Measurements from ENCODE around the gene IL1RAPL1.

Gene IL1RAPL1

DNA sequence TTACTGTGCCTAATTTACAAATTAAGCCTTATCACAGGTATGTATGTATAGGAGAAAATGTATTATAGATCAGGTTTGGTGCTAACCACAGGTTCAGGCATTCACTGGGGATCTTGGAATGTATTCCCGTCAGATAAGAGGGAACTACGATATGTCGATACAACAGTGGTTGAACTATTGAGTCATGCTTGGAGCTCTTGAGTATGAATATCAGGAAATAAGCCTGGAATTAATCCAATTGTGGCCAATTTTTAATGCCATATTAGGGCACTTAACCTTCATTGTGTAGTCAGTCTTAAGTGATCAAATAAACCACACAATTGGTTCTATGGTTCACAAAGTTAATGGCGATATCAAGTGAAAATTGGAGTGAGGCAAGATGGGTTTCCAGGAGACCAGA is 556.5 kb downstream of the IL1RAPL1 start:
- Histone ChIP-seq H3K9me3 (ENCODE audit: insufficient read depth, low read depth, low read length) (no peaks in the 10 kb centered on the region), H3K27me3 (ENCODE audit: insufficient read depth, low read length, poor library complexity, severe bottlenecking) (no peaks in the 10 kb centered on the region), H3K4me1 (ENCODE audit: insufficient read depth, low read length, poor library complexity, severe bottlenecking) (no peaks in the 10 kb centered on the region), H3K9me2 (replicated peaks; ENCODE audit: low read depth, low read length) (no peaks in the 10 kb centered on the region), H3K4me2 (ENCODE audit: low read depth, low read length, poor library complexity, severe bottlenecking) (no peak overlapping the region), H3K9ac (ENCODE audit: low read depth, low read length, poor library complexity, severe bottlenecking) (no peak overlapping the region), H2AFZ (ENCODE audit: low read length) (no peak overlapping the region), H3F3A (ENCODE audit: low read depth) (no peaks in the 10 kb centered on the region), H4K20me1 (ENCODE audit: insufficient read depth, low read length, poor library complexity, severe bottlenecking) (no peaks in the 10 kb centered on the region), H3K79me2 (ENCODE audit: insufficient read depth, low read length) (no peaks in the 10 kb centered on the region), H3K36me3 (ENCODE audit: insufficient read depth, low read length) (no peaks in the 10 kb centered on the region), H3K4me3 (ENCODE audit: low read length, poor library complexity, severe bottlenecking) (no peak overlapping the region)
- no peak for TF ChIP-seq EZH2phosphoT487 (IDR thresholded peaks at IDR 0.05; ENCODE audit: borderline replicate concordance)
- TF ChIP-seq, protein P1, sequence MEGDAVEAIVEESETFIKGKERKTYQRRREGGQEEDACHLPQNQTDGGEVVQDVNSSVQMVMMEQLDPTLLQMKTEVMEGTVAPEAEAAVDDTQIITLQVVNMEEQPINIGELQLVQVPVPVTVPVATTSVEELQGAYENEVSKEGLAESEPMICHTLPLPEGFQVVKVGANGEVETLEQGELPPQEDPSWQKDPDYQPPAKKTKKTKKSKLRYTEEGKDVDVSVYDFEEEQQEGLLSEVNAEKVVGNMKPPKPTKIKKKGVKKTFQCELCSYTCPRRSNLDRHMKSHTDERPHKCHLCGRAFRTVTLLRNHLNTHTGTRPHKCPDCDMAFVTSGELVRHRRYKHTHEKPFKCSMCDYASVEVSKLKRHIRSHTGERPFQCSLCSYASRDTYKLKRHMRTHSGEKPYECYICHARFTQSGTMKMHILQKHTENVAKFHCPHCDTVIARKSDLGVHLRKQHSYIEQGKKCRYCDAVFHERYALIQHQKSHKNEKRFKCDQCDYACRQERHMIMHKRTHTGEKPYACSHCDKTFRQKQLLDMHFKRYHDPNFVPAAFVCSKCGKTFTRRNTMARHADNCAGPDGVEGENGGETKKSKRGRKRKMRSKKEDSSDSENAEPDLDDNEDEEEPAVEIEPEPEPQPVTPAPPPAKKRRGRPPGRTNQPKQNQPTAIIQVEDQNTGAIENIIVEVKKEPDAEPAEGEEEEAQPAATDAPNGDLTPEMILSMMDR (conservative IDR thresholded peaks at IDR 0.05; ENCODE audit: low read length): no peak

DNA sequence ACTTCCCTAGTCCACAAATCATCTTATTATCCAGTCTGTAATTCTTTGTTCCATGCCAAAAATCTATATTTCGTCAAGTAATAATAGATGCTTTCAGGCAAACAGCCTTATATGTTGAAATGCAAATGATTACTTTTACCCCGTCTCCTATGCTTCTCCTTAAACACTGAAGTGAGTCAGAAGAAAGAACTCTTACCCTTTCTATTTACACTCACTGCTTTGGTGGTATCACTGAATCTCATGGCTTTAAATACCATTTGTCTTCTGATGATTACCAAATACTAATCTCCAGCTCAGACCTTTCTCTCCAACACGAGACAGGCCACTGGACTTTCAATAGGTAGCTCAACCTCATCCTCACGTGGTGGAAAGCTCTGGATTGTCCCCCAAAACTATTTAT is 558.1 kb downstream of the IL1RAPL1 start:
- no peak overlapping the region for H3K4me3 ChIP-seq (ENCODE audit: low read length, poor library complexity, severe bottlenecking)

DNA sequence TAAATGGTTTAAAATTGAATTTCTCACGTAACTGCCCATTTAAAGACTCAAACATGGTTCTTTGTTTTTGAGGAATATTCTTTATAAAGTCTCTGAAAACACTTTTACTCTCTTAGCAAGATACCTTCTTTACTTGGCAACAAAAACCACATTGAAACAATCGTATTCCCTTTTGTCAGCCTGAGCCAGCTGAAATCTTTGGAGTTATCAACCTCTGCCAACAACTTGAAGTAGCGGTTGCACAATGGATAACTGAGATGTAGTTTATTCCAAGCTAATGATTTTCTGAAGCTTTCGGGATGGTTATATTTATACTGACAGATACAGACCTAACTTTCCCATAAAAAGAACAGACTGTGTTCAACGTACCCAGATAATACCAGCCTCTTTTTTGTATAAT is 561.3 kb downstream of the IL1RAPL1 start:
- Histone ChIP-seq H3K79me2 (ENCODE audit: insufficient read depth, low read length) (no peaks in the 10 kb centered on the region), H3K4me3 (ENCODE audit: low read length, poor library complexity, severe bottlenecking) (no peak overlapping the region), H3K4me2 (ENCODE audit: low read depth, low read length, poor library complexity, severe bottlenecking) (no peak overlapping the region), H2AFZ (ENCODE audit: low read length) (no peak overlapping the region), H3K9me3 (ENCODE audit: insufficient read depth, low read depth, low read length) (no peaks in the 10 kb centered on the region), H3K27me3 (ENCODE audit: insufficient read depth, low read length, poor library complexity, severe bottlenecking) (no peaks in the 10 kb centered on the region), H3K4me1 (ENCODE audit: insufficient read depth, low read length, poor library complexity, severe bottlenecking) (no peaks in the 10 kb centered on the region), H3K9me2 (replicated peaks; ENCODE audit: low read depth, low read length) (no peaks in the 10 kb centered on the region), H4K20me1 (ENCODE audit: insufficient read depth, low read length, poor library complexity, severe bottlenecking) (no peaks in the 10 kb centered on the region), H3F3A (ENCODE audit: low read depth) (no peaks in the 10 kb centered on the region), H3K9ac (ENCODE audit: low read depth, low read length, poor library complexity, severe bottlenecking) (no peak overlapping the region), H3K36me3 (ENCODE audit: insufficient read depth, low read length) (no peaks in the 10 kb centered on the region)
- TF ChIP-seq, protein P1 (conservative IDR thresholded peaks at IDR 0.05; ENCODE audit: low read length): no peak
- TF ChIP-seq EZH2phosphoT487 (IDR thresholded peaks at IDR 0.05; ENCODE audit: borderline replicate concordance): no peak

More for the DNA sequence above, 558.1 kb downstream of the IL1RAPL1 start:
- Histone ChIP-seq H3K4me2 (ENCODE audit: low read depth, low read length, poor library complexity, severe bottlenecking) (no peak overlapping the region), H4K20me1 (ENCODE audit: insufficient read depth, low read length, poor library complexity, severe bottlenecking) (no peaks in the 10 kb centered on the region), H3K27me3 (ENCODE audit: insufficient read depth, low read length, poor library complexity, severe bottlenecking) (no peaks in the 10 kb centered on the region), H3K79me2 (ENCODE audit: insufficient read depth, low read length) (no peaks in the 10 kb centered on the region), H3F3A (ENCODE audit: low read depth) (no peaks in the 10 kb centered on the region), H3K9ac (ENCODE audit: low read depth, low read length, poor library complexity, severe bottlenecking) (no peak overlapping the region), H3K9me2 (replicated peaks; ENCODE audit: low read depth, low read length) (no peaks in the 10 kb centered on the region), H3K4me1 (ENCODE audit: insufficient read depth, low read length, poor library complexity, severe bottlenecking) (no peaks in the 10 kb centered on the region), H2AFZ (ENCODE audit: low read length) (no peak overlapping the region), H3K9me3 (ENCODE audit: insufficient read depth, low read depth, low read length) (no peaks in the 10 kb centered on the region), H3K36me3 (ENCODE audit: insufficient read depth, low read length) (no peaks in the 10 kb centered on the region)
- TF ChIP-seq, protein P1 (conservative IDR thresholded peaks at IDR 0.05; ENCODE audit: low read length): no peak
- no peak for TF ChIP-seq EZH2phosphoT487 (IDR thresholded peaks at IDR 0.05; ENCODE audit: borderline replicate concordance)
